Measurements from ENCODE around the gene CARD19. TPM values are rescaled to one million over a fixed set of nuclear protein-coding genes. Genes with fewer than 3 reads are reported as not detected.
"Not testable (repeated sequence)": the region's sequence is repeated elsewhere in the genome, so short reads cannot be mapped to it uniquely, and the experiment has no call there.

The CARD19 gene
- total RNA-seq, 1 experiment from 2014 or later: 69.8 TPM

DNA sequence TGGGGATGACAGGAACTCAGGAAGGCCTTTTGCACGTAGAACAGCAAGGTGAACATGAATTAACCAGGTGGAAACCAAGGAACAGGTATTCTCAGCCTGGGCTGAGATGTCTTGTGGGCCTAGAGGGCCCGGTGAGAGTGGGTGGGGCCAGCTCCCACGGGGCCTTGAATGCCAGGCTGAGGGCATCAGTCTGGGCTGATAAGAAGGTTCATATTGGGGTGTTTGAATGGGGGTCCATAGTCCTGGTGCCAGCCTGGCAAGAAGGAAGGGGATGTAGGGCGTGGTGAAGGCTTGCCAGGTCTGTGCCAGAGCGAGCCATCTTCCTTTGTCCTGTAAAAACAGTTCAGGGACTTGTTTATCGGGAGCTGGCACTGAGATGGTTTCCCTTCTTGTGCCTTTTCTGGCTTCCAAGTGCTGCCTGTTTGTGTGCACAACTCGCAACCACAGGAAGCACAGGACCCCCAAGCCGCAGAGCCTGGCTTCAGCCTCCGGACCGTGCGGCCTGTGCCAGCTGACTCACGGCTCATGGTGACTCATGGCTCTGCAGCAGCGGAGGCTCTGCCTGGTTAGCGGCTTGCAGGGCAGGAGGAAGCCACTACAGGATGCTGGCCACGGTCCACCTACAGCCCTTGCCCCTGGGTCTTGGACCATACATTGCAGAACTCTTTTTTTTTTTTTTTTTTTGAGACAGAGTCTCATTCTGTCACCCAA is 2.4 kb downstream of the CARD19 start:
- peaks cover 3% of the 10 kb centered on the region; the same call in 1 of the 2 replicates for H3K27me3 ChIP-seq (ENCODE audit: control insufficient read depth, insufficient read depth, low read length)
- H3K4me3 ChIP-seq (ENCODE audit: insufficient read depth, low read depth, low read length): no peak overlapping the region
- no peaks in the 10 kb centered on the region for H3K36me3 ChIP-seq (replicated peaks; ENCODE audit: control insufficient read depth, insufficient read depth, low read length)
- no peak for DNase-seq

DNA sequence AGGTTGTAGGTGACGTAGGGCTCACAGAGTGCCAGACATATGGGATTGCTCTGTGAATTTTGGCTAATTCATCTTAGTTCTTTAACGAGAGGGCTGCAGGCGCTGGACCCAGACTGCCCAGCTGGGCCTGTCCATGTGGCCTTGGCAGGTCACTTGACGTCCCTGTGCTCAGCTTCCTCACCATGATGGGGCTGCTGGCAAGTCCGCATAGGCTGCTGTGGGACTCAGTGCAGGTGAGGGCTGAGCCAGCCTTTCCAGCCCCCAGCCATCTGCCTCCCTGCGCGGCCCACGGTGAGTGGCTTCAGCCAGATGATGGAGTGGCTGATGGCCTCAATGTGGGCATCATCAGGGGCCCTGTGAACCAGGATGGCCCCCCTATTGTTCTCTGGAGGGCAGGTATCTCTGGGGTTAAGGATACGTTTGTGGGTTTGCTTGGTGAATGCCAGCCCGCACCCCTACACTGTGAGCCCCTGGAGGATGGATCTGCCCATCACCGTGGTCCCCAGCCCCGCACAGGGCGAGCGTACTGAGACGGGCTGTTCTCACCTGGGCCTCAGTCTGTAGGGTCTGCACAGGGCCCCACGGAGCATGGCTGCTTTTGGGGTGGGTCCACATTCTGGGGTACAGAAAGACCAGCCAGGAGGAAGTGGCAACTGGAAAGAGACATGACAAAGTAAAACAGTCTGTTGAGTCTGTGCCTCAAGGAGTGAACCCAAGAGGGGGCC is 3.7 kb downstream of the CARD19 start:
- Histone ChIP-seq H3K4me3 (ENCODE audit: insufficient read depth, low read depth, low read length) (no peak overlapping the region), H3K36me3 (replicated peaks; ENCODE audit: control insufficient read depth, insufficient read depth, low read length) (no peaks in the 10 kb centered on the region), H3K27me3 (ENCODE audit: control insufficient read depth, insufficient read depth, low read length) (peaks cover 3% of the 10 kb centered on the region; the same call in 1 of the 2 replicates)
- no peak for DNase-seq

DNA sequence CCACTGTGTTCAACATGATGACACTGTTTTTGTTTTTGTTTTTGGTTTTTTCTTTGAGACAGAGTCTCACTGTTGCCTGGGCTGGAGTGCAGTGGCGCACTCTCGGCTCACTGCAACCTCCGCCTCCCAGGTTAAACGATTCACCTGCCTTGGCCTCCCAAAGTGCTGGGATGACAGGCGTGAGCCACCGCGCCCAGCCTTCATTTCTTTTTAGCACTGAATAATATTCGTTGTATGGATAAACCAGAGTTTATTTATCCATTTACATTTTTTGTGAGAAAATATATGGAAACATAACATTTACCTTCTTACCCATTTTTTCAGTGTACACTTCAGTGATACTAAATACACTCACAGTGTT is 4.2 kb downstream of the CARD19 start:
- H3K27me3 ChIP-seq (ENCODE audit: control insufficient read depth, insufficient read depth, low read length): peaks cover 3% of the 10 kb centered on the region; the same call in 1 of the 2 replicates
- DNase-seq: no peak

DNA sequence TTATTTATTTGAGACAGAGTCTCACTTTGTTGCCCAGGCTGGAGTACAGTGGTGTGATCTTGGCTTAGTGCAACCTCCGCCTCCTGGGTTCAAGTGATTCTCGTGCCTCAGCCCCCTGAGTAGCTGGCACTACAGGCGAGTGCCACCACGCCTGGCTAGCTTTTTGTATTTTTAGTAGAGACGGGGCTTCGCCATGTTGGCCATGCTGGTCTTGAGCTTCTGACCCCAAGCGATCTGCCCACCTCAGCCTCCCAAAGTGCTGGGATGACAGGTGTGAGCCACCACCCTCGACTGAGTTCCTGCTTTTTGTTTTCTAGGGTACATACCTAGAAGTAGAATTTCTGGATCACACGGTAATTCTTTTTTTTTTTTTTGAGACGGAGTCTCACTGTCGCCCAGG is 5.1 kb downstream of the CARD19 start:
- H3K36me3 ChIP-seq (replicated peaks; ENCODE audit: control insufficient read depth, insufficient read depth, low read length); DNase-seq; H3K27me3 ChIP-seq (ENCODE audit: control insufficient read depth, insufficient read depth, low read length); H3K4me3 ChIP-seq (ENCODE audit: insufficient read depth, low read depth, low read length): not testable (repeated sequence)

More for the DNA sequence above, 4.2 kb downstream of the CARD19 start:
- no peaks in the 10 kb centered on the region for H3K36me3 ChIP-seq (replicated peaks; ENCODE audit: control insufficient read depth, insufficient read depth, low read length)
- H3K4me3 ChIP-seq (ENCODE audit: insufficient read depth, low read depth, low read length): no peak overlapping the region

DNA sequence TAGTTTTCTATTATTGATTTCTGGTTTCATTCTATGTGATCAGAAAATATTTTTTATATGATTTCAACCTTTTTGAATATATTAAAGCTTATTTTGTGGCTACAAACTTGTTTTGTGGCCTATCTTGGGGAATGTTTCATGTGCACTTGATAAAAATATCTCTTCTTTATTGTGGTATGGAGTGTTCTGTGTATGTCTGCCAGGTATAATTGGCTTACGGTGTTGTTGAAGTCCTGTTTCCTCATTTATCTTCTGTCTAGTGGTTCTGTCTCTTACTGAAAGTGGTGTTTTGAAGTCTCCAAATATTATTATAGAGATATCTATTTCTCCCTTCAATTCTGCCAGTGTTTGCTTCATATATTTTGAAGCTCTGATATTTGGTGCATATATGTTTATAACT is 9.6 kb downstream of the CARD19 start:
- H3K27me3 ChIP-seq (ENCODE audit: control insufficient read depth, insufficient read depth, low read length): no peaks in the 10 kb centered on the region
- H3K36me3 ChIP-seq (replicated peaks; ENCODE audit: control insufficient read depth, insufficient read depth, low read length): no peaks in the 10 kb centered on the region; the same call in 1 of the 2 replicates
- no peak for DNase-seq
- H3K4me3 ChIP-seq (ENCODE audit: insufficient read depth, low read depth, low read length): no peak overlapping the region

DNA sequence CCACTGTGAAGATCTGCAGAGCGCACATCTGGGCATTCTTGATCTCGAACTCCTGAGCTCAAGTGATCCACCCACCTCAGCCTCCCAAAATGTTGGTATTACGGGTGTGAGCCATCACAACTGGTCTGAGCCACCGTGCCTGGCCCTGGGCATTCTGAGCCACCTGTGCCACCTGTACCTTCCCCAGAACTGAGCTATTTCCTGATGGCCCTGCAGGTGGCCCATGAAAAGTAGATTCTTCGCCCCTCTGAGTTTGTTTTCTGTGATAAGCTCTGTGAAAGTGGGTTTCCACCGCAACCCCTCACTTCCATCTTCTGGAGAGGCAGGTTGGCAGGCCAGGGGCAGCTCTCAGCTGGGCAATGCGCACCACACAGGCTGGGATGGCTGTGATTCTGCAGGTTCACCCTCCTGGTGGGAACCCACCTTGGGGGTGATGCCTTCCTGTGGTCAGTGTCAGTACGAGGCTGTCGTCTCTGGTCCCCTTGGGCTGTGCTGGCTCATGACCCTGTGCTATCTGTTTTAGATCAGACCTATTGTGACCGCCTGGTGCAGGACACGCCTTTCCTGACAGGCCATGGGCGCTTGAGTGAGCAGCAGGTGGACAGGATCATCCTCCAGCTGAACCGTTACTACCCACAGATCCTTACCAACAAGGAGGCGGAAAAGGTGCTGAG is 11.3 kb downstream of the CARD19 start:
- Histone ChIP-seq H3K4me3 (ENCODE audit: insufficient read depth, low read depth, low read length) (no peak overlapping the region), H3K36me3 (replicated peaks; ENCODE audit: control insufficient read depth, insufficient read depth, low read length) (peaks cover 2% of the 10 kb centered on the region), H3K27me3 (ENCODE audit: control insufficient read depth, insufficient read depth, low read length) (no peaks in the 10 kb centered on the region)
- no peak for DNase-seq

DNA sequence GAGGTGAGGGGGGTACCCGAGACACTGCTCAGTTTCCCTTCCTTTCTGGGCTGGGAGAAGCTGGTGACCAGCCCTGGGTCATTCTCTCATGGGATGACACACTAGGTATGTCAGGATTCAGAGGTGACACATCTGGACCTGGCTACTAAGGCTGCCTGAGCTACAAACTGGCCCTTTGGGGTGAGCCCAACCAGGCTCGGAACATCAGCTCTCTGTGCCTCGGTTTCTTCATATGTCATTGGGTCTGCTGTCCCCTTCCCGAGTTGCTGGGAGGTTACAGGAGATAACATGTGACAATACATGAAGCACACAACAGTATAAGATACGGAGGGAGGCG is 11.8 kb downstream of the CARD19 start:
- no peaks in the 10 kb centered on the region for H3K27me3 ChIP-seq (ENCODE audit: control insufficient read depth, insufficient read depth, low read length)
- H3K4me3 ChIP-seq (ENCODE audit: insufficient read depth, low read depth, low read length): no peak overlapping the region
- peaks cover 2% of the 10 kb centered on the region for H3K36me3 ChIP-seq (replicated peaks; ENCODE audit: control insufficient read depth, insufficient read depth, low read length)
- DNase-seq: no peak

DNA sequence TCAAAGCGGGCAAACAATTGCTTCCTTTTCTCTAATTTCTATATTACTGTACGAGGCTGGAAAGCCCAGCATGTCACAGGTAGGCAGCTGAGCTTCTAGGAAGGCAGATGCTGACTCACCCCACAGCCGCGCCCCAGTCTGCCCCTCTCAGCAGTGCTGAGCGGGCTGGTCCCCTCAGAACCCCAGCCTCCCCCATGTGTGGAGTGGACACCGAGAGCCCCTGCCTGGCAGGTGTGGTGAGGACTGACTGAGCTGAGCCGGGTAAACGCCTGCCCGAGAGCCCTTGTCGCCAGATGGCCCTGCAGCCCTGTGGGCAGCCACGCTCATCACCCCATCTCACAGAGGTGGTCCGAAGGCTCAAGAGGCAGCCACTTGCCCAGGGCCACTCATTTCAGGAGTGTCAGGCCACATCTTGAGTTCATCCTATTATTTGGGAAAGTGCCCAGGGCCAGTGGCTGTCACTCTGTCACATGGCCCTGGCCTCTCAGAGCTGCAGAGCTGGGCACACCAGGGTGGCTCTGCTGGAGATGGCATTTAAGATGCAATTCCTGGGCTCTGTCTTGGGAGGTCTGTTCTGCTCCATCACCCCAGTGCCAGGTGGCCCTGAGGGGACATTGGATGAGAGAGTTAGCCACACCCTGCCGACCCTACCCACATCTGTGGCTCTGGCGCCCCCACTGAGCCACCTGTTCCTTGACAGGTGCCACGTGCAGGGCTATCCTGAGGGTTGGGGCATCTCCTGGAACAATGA is 12.4 kb downstream of the CARD19 start:
- peak; percentile 37 for DNase-seq
- H3K27me3 ChIP-seq (ENCODE audit: control insufficient read depth, insufficient read depth, low read length): no peaks in the 10 kb centered on the region
- H3K4me3 ChIP-seq (ENCODE audit: insufficient read depth, low read depth, low read length): no peak overlapping the region
- H3K36me3 ChIP-seq (replicated peaks; ENCODE audit: control insufficient read depth, insufficient read depth, low read length): peaks cover 2% of the 10 kb centered on the region

DNA sequence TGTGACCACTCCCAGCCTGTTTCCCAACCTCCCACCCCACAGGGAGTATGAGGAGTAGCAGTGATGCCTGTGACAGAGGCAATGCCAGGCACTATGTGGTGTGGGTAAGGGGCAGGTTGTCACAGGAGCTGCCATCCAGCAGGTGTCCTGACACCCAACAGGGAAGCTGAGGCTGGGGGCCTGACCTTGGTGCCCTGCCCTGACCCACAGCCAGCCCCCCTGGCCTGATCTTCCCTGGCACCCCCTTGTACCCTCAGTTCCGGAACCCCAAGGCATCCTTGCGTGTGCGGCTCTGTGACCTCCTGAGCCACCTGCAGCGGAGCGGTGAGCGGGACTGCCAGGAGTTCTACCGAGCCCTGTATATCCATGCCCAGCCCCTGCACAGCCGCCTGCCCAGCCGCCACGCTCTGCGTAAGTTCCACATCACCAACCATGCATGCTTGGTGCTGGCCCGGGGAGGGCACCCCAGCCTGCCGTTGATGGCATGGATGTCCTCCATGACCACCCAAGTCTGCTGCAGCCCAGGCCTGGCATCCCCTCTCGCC is 14.4 kb downstream of the CARD19 start:
- H3K27me3 ChIP-seq (ENCODE audit: control insufficient read depth, insufficient read depth, low read length): no peaks in the 10 kb centered on the region
- H3K36me3 ChIP-seq (replicated peaks; ENCODE audit: control insufficient read depth, insufficient read depth, low read length): peaks cover 2% of the 10 kb centered on the region
- peak; percentile 35 for DNase-seq
- no peak overlapping the region for H3K4me3 ChIP-seq (ENCODE audit: insufficient read depth, low read depth, low read length)

DNA sequence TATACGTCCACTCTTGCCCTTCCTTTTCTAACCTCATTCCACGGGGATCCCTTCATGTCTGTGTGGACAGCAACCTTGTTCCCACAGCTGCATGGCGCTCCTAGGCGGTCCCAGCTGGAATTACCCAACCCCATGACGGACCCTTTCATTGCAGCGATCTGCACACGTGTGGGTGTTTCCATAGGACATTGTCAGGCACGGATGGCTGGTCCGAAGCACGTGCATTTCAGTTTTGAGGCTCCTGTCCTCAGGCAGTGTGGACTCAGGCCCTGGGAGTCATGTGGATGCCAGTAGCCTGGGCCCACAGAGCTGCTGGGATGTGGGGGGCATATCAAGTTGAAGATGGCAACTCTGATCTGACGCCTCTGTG is 15.0 kb downstream of the CARD19 start:
- Histone ChIP-seq H3K36me3 (replicated peaks; ENCODE audit: control insufficient read depth, insufficient read depth, low read length) (peaks cover 2% of the 10 kb centered on the region), H3K27me3 (ENCODE audit: control insufficient read depth, insufficient read depth, low read length) (no peaks in the 10 kb centered on the region), H3K4me3 (ENCODE audit: insufficient read depth, low read depth, low read length) (no peak overlapping the region)
- DNase-seq: peak; percentile 39

DNA sequence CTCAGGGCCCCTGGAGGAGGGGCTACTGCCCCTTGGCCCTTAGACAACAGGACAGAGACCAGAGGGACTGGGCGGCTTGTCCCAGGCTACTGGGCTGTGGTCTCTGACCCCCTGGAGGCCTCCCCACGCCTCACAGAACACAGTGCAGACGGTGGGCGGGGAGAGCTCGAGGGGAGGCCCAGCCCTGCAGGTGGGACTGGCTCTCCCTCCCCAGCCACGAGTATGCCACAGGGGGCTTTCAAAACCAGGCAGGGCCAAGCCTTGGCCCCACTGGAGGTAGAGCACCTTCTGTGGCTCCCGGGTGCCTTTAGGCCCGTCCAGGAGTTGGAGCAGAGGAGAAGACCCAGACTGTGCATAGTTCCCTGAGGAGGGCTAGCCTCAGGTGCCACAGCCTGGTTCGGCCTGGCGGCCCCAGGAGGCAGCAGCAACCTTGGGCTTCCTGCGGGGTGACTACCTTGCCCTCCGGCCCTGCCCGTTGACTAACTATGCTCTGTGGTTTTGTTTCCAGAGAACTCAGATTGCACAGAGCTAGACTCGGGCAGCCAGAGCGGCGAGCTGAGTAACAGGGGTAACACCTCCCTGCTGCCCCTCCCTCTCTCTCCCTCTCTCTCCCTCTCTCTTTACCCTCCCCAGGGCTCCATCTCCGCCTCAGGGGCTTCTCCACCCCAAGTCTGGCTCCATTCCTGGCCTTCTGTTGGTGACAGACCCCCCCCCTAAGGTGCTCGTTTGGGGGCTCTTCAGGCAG is 15.5 kb downstream of the CARD19 start:
- DNase-seq: peak; percentile 51

DNA sequence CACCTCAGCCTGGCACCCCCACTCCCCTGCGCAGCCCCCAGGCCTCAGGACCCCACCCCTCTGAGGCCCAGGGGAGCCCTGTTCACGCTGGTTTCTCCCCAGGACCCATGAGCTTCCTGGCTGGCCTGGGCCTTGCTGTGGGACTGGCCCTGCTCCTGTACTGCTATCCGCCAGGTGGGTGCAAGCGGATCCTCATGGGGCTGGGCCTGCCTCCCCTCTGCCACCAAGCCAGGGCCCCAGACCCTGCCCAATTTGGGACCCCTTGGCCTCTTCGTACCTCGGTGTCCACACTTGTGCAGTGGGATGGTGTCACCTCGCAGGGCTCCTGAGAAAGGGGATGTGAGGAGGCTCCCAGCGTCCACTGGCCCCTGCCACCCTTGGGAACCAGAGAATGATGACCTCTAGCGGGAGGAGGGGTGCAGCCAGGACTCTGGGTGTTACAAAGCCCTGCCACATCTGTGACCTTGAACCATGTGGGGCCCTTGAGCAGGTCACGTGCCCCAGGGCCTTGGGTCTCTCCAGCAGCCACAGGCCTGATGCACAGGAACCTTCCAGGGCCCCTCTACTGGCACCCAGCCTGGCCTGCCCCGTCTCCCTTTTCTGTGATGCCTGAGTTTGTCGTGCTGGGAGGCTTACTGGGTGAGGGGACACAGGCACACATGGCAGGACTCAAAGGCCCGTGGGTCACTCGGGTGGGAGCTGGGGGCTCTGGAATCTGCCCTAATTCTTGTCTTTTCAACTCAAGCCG is 16.3 kb downstream of the CARD19 start:
- DNase-seq: peak; percentile 52
- no peak overlapping the region for H3K4me3 ChIP-seq (ENCODE audit: insufficient read depth, low read depth, low read length)
- H3K36me3 ChIP-seq (replicated peaks; ENCODE audit: control insufficient read depth, insufficient read depth, low read length): peaks cover 2% of the 10 kb centered on the region
- H3K27me3 ChIP-seq (ENCODE audit: control insufficient read depth, insufficient read depth, low read length): no peaks in the 10 kb centered on the region

More for the DNA sequence above, 15.5 kb downstream of the CARD19 start:
- H3K4me3 ChIP-seq (ENCODE audit: insufficient read depth, low read depth, low read length): no peak overlapping the region
- peaks cover 2% of the 10 kb centered on the region for H3K36me3 ChIP-seq (replicated peaks; ENCODE audit: control insufficient read depth, insufficient read depth, low read length)
- H3K27me3 ChIP-seq (ENCODE audit: control insufficient read depth, insufficient read depth, low read length): no peaks in the 10 kb centered on the region

DNA sequence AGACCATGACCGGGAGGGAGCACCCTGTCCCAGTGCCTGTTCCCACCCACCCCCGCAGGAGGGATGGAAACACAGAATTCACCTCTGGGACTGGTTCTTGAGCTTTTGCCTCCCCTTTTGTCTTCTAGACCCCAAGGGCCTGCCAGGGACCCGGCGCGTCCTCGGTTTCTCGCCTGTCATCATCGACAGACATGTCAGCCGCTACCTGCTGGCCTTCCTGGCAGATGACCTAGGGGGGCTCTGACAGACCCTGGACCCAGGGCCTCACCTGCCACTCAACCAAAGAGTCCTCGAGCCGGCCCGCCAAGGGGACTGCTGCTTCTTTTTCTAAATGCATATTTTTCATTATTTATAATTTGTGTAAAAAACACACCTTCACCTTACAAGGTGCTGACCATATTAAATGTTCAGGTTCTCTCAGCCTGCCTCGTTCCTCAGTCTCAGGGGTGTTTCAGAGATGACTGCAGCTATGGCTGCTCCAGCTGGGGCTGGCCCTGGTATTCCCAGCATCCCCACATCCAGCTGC is 16.9 kb downstream of the CARD19 start:
- no peak for DNase-seq
- peaks cover 2% of the 10 kb centered on the region for H3K36me3 ChIP-seq (replicated peaks; ENCODE audit: control insufficient read depth, insufficient read depth, low read length)
- no peak overlapping the region for H3K4me3 ChIP-seq (ENCODE audit: insufficient read depth, low read depth, low read length)
- H3K27me3 ChIP-seq (ENCODE audit: control insufficient read depth, insufficient read depth, low read length): no peaks in the 10 kb centered on the region
